Adrenal gland (tissue), 12 donors: ENCODE measurements around the gene AP2A1. TPM values are rescaled to one million over a fixed set of nuclear protein-coding genes. Genes with fewer than 3 reads are reported as not detected.
A peak's percentile ranks its signal among the peaks of the same experiment; 100 is the strongest.

Source experiments
- DNase-seq, 7 donors: peaks; one replicate each; pipeline ENCODE4 v3.0.0-alpha.2; 2019 to 2020
- H3K27ac ChIP-seq, 5 donors: fragments of 200-600 bp; sonication (generic) in 4 of 5; 1 replicate in 3 of 5; 2 replicates in 2 of 5; pipeline versions ENCODE4 v1.5.1 to v1.8.0; 2016 to 2020; ENCODE audit warnings: mild to moderate bottlenecking in 1 of 5
- H3K27me3 ChIP-seq: fragments of 200-600 bp; 2 replicates; pipeline ENCODE4 v1.8.0; 2021
- H3K36me3 ChIP-seq, 2 donors: fragments of 200-600 bp; replicated peaks in 1 of 2; 1 replicate in 1 of 2; 2 replicates in 1 of 2; pipeline versions ENCODE4 v1.5.1 to v1.8.0; 2018 to 2022
- H3K4me1 ChIP-seq, 2 donors: fragments of 200-600 bp; replicated peaks in 1 of 2; 1 replicate in 1 of 2; 2 replicates in 1 of 2; pipeline versions ENCODE4 v1.5.1 to v1.8.0; 2018 to 2021
- H3K4me3 ChIP-seq, 4 donors: fragments of 200-600 bp; sonication (generic) in 3 of 4; one replicate each; pipeline ENCODE4 v1.5.1; 2016 to 2018
- H3K9me3 ChIP-seq, 3 donors: fragments of 200-600 bp; sonication (generic) in 1 of 3; replicated peaks in 1 of 3; 1 replicate in 2 of 3; 2 replicates in 1 of 3; pipeline versions ENCODE4 v1.5.1 to v1.8.0; 2016 to 2021
- POLR2A ChIP-seq, 2 donors: fragments of 450-650 bp; IDR thresholded peaks; one replicate each; pipeline ENCODE4 v1.6.1; 2017; ENCODE audit warnings: antibody characterized with exemption in 2 of 2, mild to moderate bottlenecking in 2 of 2, moderate library complexity in 1 of 2
- WGBS, 4 donors: extraction: QIAGEN DNeasy Blood & Tissue Kit in 2 of 4; methylation state at CpG; one replicate each; pipeline versions ENCODE4 v1.1.5 to v1.1.7; 2013 to 2017; 5-methylcytosine and 5-hydroxymethylcytosine counted together
- intact Hi-C, 2 donors: fragments of 100-400 bp; cut with DNase I; formaldehyde crosslinking; loops; one replicate each; pipeline versions ENCODE4 v1.14.1 to v1.15.0; 2022 to 2023
- microRNA-seq, 3 donors: library from miRNA; unstranded; fragments of <30 nt; microRNA quantifications; one replicate each; pipeline ENCODE4, GENCODE V29; 2017 to 2020
- polyA plus RNA-seq, 3 donors: library from polyadenylated mRNA; stranded (reverse); fragments of 200-250 nt in 2 of 3; fragments of 350-450 nt in 1 of 3; fragmentation: Illumina TruSeq in 1 of 3; extraction: RNeasy Lipid Tissue Mini Kit (QIAGEN cat#74804) in 1 of 3; gene quantifications; one replicate each; pipeline ENCODE4 v1.2.3, GENCODE V29; 2013 to 2014
- small RNA-seq, 2 donors: library from RNA; depleted of rRNA; stranded (forward); fragments of <200 nt; gene quantifications; one replicate each; pipeline ENCODE3, GENCODE V24; 2016
- total RNA-seq, 9 donors: library from RNA; depleted of rRNA in 4 of 9; stranded (reverse); fragments of >200 nt in 4 of 9; fragments of 120-200 nt in 1 of 9; fragmentation: NEBNext Ultra II Directional in 1 of 9; extraction: Animal tissue kit (Norgen Biotek cat#: 25700) in 1 of 9; gene quantifications; one replicate each; pipeline versions ENCODE4 v1.1.0 to v1.2.4, GENCODE V29; 2013 to 2023
- TF ChIP-seq, protein P1 (sequence below), 6 experiments: fragments of 450-650 bp in 4 of 6; fragments of 200-600 bp in 2 of 6; sonication (generic) in 1 of 6; IDR thresholded peaks; 1 replicate in 5 of 6; 2 replicates in 1 of 6; pipeline versions ENCODE4 v1.5.1 to v1.8.0; 2016 to 2021; ENCODE audit warnings: antibody characterized with exemption in 6 of 6, mild to moderate bottlenecking in 2 of 6, moderate library complexity in 1 of 6
- donor health status: healthy with polysubstance abuse.
- donor health status: Bipolar disorder and iron deficiency.
- donor health status: DM: yes; HTN: yes; CAD: no.
- donor health status: DM: no; HTN: no; CAD: no.
- donor health status: DM: no; HTN: no; CAD: no.
- donor health status: DM: yes; HTN: yes; CAD: no.

The AP2A1 gene
- total and polyA plus RNA-seq, 12 donors: 59.8 to 455 (median 239) TPM

DNA sequence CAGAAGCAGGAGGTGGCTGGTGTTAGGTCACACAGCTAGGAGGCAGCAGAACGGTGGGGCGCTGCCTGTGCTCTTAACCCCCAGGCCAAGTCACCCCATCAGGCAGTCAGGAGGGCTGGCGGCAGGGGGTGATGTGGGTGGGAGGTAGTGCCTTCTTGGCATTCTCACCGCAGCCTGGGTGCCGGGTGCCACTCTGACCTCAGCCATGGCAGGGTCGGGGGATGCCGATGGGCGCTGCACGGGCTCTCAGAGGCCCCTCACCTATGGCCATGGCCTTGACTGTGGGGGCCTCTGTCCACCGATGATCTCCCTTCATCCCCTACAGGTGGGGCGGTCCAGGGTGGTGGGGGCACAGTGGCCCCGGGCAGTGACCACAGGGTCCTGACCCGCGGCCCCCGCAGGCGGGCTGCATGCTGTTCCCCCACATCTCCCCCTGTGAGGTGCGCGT is 89.8 kb downstream of the AP2A1 start:
- Histone ChIP-seq H3K36me3 (peaks cover 0 to 63% of the 10 kb centered on the region in 2 donors), H3K9me3 (no peaks in the 10 kb centered on the region), H3K4me1 (peaks cover 41 to 78% of the 10 kb centered on the region in 2 donors), H3K4me3 (no peak overlapping the region), H3K27ac (peak overlapping the region in 3 of 5 donors; percentile 81 to 94 (median 82)), H3K27me3 (no peaks in the 10 kb centered on the region)
- intact Hi-C loops: no loop called here
- peak in 4 of 7 donors; percentile 23 to 44 (median 40) for DNase-seq
- 78 to 100% (median 83%) methylated on average over 2 to 18 of the region's 18 CpGs for WGBS, 4 donors
- TF ChIP-seq POLR2A (IDR thresholded peaks at IDR 0.05): no peak
- TF ChIP-seq, protein P1, sequence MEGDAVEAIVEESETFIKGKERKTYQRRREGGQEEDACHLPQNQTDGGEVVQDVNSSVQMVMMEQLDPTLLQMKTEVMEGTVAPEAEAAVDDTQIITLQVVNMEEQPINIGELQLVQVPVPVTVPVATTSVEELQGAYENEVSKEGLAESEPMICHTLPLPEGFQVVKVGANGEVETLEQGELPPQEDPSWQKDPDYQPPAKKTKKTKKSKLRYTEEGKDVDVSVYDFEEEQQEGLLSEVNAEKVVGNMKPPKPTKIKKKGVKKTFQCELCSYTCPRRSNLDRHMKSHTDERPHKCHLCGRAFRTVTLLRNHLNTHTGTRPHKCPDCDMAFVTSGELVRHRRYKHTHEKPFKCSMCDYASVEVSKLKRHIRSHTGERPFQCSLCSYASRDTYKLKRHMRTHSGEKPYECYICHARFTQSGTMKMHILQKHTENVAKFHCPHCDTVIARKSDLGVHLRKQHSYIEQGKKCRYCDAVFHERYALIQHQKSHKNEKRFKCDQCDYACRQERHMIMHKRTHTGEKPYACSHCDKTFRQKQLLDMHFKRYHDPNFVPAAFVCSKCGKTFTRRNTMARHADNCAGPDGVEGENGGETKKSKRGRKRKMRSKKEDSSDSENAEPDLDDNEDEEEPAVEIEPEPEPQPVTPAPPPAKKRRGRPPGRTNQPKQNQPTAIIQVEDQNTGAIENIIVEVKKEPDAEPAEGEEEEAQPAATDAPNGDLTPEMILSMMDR (IDR thresholded peaks at IDR 0.05): no peak

Small RNAs within 50 kb of the gene (microRNA-seq; reads per million reads assigned to microRNA genes)
- 1.8 to 8.5 (median 5.7) reads per million in 3 donors for gene MIR4749
- 0.45 to 2.3 (median 2.0) reads per million in 3 donors for gene MIR6799
- 0.38 to 1.4 (median 0.89) reads per million in 3 donors for gene MIR6800

Small RNAs within 50 kb of the gene (small RNA-seq; reads per million reads assigned to genes)
- gene MIR4749 (0 to 0.08 reads per million in 2 donors), gene MIR6799 (0 reads per million in 2 donors), gene RNU6-841P (0 reads per million in 2 donors)

Other genes starting within 250 kb of the AP2A1 start
- 10 to 100 TPM in 8 of 9 donors, 1 to 10 TPM in 1; 8.0 to 56.4 (median 33.1) TPM for gene RCN3, start 239.0 kb upstream of the AP2A1 start, total RNA-seq
- gene RCN3, start 239.0 kb upstream of the AP2A1 start, polyA plus RNA-seq: 100 to 1,000 TPM in 2 of 3 donors, 1 to 10 TPM in 1; 9.3 to 232 (median 120) TPM
- 10 to 100 TPM; 53.3 to 98.2 (median 63.8) TPM for gene NOSIP, start 186.4 kb upstream of the AP2A1 start, total RNA-seq
- gene NOSIP, start 186.4 kb upstream of the AP2A1 start, polyA plus RNA-seq: 100 to 1,000 TPM in 2 of 3 donors, 10 to 100 TPM in 1; 35.0 to 159 (median 145) TPM
- gene PRRG2, start 185.7 kb upstream of the AP2A1 start, total RNA-seq: 1 to 10 TPM in 2 of 9 donors, under 1 TPM in 5, not detected in 2; 0.28 to 1.2 (median 0.87) TPM
- gene PRRG2, start 185.7 kb upstream of the AP2A1 start, polyA plus RNA-seq: 1 to 10 TPM in 1 of 3 donors, under 1 TPM in 2; 0.33 to 1.2 (median 0.71) TPM
- gene PRR12, start 175.8 kb upstream of the AP2A1 start, total RNA-seq: 10 to 100 TPM in 8 of 9 donors, 1 to 10 TPM in 1; 2.9 to 39.3 (median 17.6) TPM
- gene PRR12, start 175.8 kb upstream of the AP2A1 start, polyA plus RNA-seq: 10 to 100 TPM in 1 of 3 donors, 1 to 10 TPM in 2; 4.2 to 49.8 (median 9.5) TPM
- gene RRAS, start 126.9 kb upstream of the AP2A1 start, total RNA-seq: 10 to 100 TPM in 8 of 9 donors, 1 to 10 TPM in 1; 6.8 to 77.9 (median 37.4) TPM
- 100 to 1,000 TPM in 2 of 3 donors, 10 to 100 TPM in 1; 21.9 to 180 (median 167) TPM for gene RRAS, start 126.9 kb upstream of the AP2A1 start, polyA plus RNA-seq
- 10 to 100 TPM in 8 of 9 donors, 1 to 10 TPM in 1; 4.2 to 81.3 (median 45.8) TPM for gene SCAF1, start 124.8 kb upstream of the AP2A1 start, total RNA-seq
- 10 to 100 TPM in 2 of 3 donors, 1 to 10 TPM in 1; 7.9 to 67.7 (median 27.1) TPM for gene SCAF1, start 124.8 kb upstream of the AP2A1 start, polyA plus RNA-seq
- gene IRF3, start 101.1 kb upstream of the AP2A1 start, total RNA-seq: 100 to 1,000 TPM in 2 of 9 donors, 10 to 100 TPM in 7; 33.7 to 108 (median 64.1) TPM
- gene IRF3, start 101.1 kb upstream of the AP2A1 start, polyA plus RNA-seq: 100 to 1,000 TPM in 2 of 3 donors, 10 to 100 TPM in 1; 23.2 to 328 (median 159) TPM
- 10 to 100 TPM in 4 of 9 donors, 1 to 10 TPM in 5; 3.3 to 16.3 (median 9.7) TPM for gene BCL2L12, start 101.1 kb upstream of the AP2A1 start, total RNA-seq
- gene BCL2L12, start 101.1 kb upstream of the AP2A1 start, polyA plus RNA-seq: 10 to 100 TPM in 2 of 3 donors, 1 to 10 TPM in 1; 3.5 to 15.4 (median 13.9) TPM
- gene PRMT1, start 89.7 kb upstream of the AP2A1 start, total RNA-seq: 100 to 1,000 TPM in 8 of 9 donors, 10 to 100 TPM in 1; 80.4 to 262 (median 160) TPM
- 100 to 1,000 TPM; 158 to 198 (median 179) TPM for gene PRMT1, start 89.7 kb upstream of the AP2A1 start, polyA plus RNA-seq
- gene ADM5, start 77.4 kb upstream of the AP2A1 start, total RNA-seq: 1 to 10 TPM in 1 of 9 donors, under 1 TPM in 8; 0.18 to 1.2 (median 0.55) TPM
- gene ADM5, start 77.4 kb upstream of the AP2A1 start, polyA plus RNA-seq: 1 to 10 TPM in 2 of 3 donors, not detected in 1; 1.9 to 2.0 TPM
- 1 to 10 TPM in 8 of 9 donors, not detected in 1; 2.4 to 9.4 (median 4.6) TPM for gene CPT1C, start 75.9 kb upstream of the AP2A1 start, total RNA-seq
- 10 to 100 TPM in 2 of 3 donors, 1 to 10 TPM in 1; 5.8 to 55.7 (median 14.1) TPM for gene CPT1C, start 75.9 kb upstream of the AP2A1 start, polyA plus RNA-seq
- under 1 TPM in 5 of 9 donors, not detected in 4; 0.11 to 0.47 (median 0.29) TPM for gene TSKS, start 3.7 kb upstream of the AP2A1 start, total RNA-seq
- 1 to 10 TPM in 1 of 3 donors, under 1 TPM in 1, not detected in 1; 0.94 to 1.7 TPM for gene TSKS, start 3.7 kb upstream of the AP2A1 start, polyA plus RNA-seq
- gene FUZ, start 46.3 kb downstream of the AP2A1 start, total RNA-seq: 10 to 100 TPM; 22.0 to 72.5 (median 45.3) TPM
- gene FUZ, start 46.3 kb downstream of the AP2A1 start, polyA plus RNA-seq: 10 to 100 TPM in 2 of 3 donors, 1 to 10 TPM in 1; 7.6 to 62.0 (median 47.7) TPM
- 100 to 1,000 TPM in 5 of 9 donors, 10 to 100 TPM in 4; 36.2 to 211 (median 105) TPM for gene MED25, start 51.3 kb downstream of the AP2A1 start, total RNA-seq
- gene MED25, start 51.3 kb downstream of the AP2A1 start, polyA plus RNA-seq: 100 to 1,000 TPM in 2 of 3 donors, 10 to 100 TPM in 1; 71.2 to 457 (median 299) TPM
- 100 to 1,000 TPM; 163 to 568 (median 257) TPM for gene PTOV1, start 84.2 kb downstream of the AP2A1 start, total RNA-seq
- gene PTOV1, start 84.2 kb downstream of the AP2A1 start, polyA plus RNA-seq: 100 to 1,000 TPM in 2 of 3 donors, 10 to 100 TPM in 1; 78.7 to 620 (median 409) TPM
- 100 to 1,000 TPM in 4 of 9 donors, 10 to 100 TPM in 5; 49.3 to 199 (median 97.7) TPM for gene PNKP, start 100.6 kb downstream of the AP2A1 start, total RNA-seq
- gene PNKP, start 100.6 kb downstream of the AP2A1 start, polyA plus RNA-seq: 100 to 1,000 TPM in 2 of 3 donors, 10 to 100 TPM in 1; 40.7 to 344 (median 202) TPM
- gene AKT1S1, start 110.4 kb downstream of the AP2A1 start, total RNA-seq: 10 to 100 TPM; 19.8 to 70.3 (median 36.5) TPM
- 10 to 100 TPM; 66.0 to 89.6 (median 75.8) TPM for gene AKT1S1, start 110.4 kb downstream of the AP2A1 start, polyA plus RNA-seq
- 100 to 1,000 TPM in 1 of 9 donors, 10 to 100 TPM in 7, 1 to 10 TPM in 1; 5.8 to 103 (median 51.3) TPM for gene TBC1D17, start 110.7 kb downstream of the AP2A1 start, total RNA-seq
- 100 to 1,000 TPM in 2 of 3 donors, 10 to 100 TPM in 1; 22.4 to 198 (median 113) TPM for gene TBC1D17, start 110.7 kb downstream of the AP2A1 start, polyA plus RNA-seq
- 1 to 10 TPM in 5 of 9 donors, under 1 TPM in 4; 0.18 to 2.1 (median 1.1) TPM for gene IL4I1, start 129.9 kb downstream of the AP2A1 start, total RNA-seq
- gene IL4I1, start 129.9 kb downstream of the AP2A1 start, polyA plus RNA-seq: 1 to 10 TPM in 2 of 3 donors, under 1 TPM in 1; 0.33 to 3.2 (median 2.1) TPM
- gene ATF5, start 162.2 kb downstream of the AP2A1 start, total RNA-seq: 100 to 1,000 TPM in 1 of 9 donors, 10 to 100 TPM in 8; 14.3 to 103 (median 40.3) TPM
- 100 to 1,000 TPM in 1 of 3 donors, 10 to 100 TPM in 2; 67.3 to 114 (median 95.7) TPM for gene ATF5, start 162.2 kb downstream of the AP2A1 start, polyA plus RNA-seq
- 10 to 100 TPM; 29.3 to 71.8 (median 55.9) TPM for gene NUP62, start 162.5 kb downstream of the AP2A1 start, total RNA-seq
- 10 to 100 TPM; 26.4 to 47.8 (median 31.9) TPM for gene NUP62, start 162.5 kb downstream of the AP2A1 start, polyA plus RNA-seq
- gene SIGLEC11, start 194.2 kb downstream of the AP2A1 start, total RNA-seq: 100 to 1,000 TPM in 3 of 9 donors, 10 to 100 TPM in 6; 11.7 to 180 (median 54.0) TPM
- gene SIGLEC11, start 194.2 kb downstream of the AP2A1 start, polyA plus RNA-seq: 10 to 100 TPM; 11.2 to 27.6 (median 20.9) TPM